HG03565 (cell line): ENCODE measurements around the gene DIP2A.
"Not testable (repeated sequence)": the region's sequence is repeated elsewhere in the genome, so short reads cannot be mapped to it uniquely, and the experiment has no call there.

Experiments used
- ATAC-seq: cut with Tn5 transposase; IDR thresholded peaks from one replicate; pipeline ENCODE4 v1.9.1; 2021; ENCODE audit warnings: mild to moderate bottlenecking, moderate library complexity; ENCODE audit not compliant: unreplicated experiment

DIP2A gene

DNA sequence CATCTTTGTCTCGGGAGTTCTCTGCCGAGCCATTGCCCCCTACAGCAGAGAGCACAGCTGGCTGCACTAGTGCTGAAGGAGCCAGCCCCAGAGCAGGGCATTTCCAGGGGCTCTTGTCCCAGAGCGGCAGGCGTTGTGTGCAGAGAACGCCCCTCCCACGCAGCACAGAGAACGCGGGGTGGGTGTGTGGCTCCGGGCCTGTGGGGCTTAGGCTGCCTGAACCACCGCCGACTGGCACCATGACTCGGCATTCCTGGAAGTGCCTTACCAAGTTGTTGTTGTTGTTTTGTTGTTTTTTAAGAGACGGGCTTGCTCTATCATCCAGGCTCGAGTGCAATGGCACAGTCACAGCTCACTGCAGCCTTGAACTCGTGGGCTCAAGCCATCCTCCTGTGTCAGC is 15.8 kb upstream of the DIP2A start:
- no peak for ATAC-seq

DNA sequence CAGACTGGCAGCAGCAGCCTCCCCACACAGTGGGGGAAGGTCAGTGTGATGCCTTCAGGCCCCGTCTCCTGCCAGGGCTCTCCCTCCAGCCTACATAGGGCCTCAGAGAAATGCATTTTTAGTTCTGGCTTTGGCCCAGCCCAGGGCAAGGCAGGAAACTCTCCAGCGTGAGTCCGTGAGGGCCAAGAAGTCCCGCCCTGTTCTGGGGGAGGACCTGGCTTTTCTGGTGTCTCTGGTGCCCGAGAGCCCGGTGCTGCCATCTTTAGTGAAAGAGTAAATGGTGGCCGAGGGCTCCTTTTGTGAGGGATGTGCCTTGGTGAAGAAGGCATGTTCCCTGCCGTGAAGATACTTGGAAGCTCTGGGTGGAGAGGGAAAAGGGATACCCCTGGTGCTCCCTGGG is 14.8 kb upstream of the DIP2A start:
- ATAC-seq = no peak

DNA sequence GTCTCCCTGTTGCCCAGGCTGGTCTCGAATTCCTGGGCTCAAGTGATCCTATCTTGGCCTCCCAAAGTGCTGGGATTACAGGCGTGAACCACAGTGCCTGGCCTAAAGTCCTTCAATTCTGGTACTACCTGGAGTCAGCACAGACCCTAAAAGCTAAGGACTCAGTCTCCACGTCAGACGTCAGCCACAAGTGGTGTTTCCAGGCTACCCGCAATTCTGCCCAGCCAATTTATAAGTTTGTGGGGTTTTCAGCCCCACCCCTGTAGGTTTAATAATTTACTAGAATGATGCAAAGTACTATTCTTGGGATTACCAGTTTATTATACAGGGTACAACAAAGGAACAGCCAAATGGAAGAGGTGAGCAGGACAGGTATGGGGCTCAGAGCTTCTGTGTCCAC is 10.6 kb upstream of the DIP2A start:
- ATAC-seq = no peak

DNA sequence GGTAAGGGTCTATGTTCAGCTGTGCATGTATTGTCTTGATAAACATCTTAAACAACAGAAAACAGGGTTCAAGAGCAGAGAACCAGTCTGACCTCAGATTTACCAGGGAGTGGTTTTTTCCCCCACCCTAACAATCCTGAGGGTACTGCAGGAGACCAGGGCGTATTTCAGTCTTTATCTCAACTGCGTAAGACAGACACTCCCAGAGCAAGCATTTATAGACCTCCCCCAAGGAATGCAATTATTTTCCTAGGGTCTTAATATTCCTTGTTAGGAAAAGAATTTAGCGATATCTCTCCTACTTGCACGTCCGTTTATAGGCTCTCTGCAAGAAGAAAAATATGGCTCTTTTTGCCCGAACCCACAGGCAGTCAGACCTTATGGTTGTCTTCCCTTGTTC is 9.8 kb upstream of the DIP2A start:
- not testable (repeated sequence) for ATAC-seq

DNA sequence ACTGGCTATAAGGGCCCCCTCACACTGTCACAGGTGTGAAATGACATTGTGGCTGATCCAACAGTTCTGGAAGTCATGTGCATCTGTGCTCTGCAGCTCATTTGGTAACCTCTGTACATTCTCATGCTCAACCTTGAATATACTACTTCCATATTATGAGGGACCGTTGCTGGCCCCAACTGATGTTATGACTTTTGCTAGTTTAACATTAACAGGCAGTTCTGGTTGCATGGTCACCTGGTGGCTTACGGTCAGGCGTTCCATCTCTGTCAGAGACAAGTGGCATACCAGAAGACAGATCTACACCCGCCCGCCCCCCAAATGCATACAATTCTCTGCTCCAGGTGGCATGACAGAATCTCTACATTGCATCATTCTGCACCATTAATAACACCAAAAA is 6.0 kb upstream of the DIP2A start:
- ATAC-seq = no peak

DNA sequence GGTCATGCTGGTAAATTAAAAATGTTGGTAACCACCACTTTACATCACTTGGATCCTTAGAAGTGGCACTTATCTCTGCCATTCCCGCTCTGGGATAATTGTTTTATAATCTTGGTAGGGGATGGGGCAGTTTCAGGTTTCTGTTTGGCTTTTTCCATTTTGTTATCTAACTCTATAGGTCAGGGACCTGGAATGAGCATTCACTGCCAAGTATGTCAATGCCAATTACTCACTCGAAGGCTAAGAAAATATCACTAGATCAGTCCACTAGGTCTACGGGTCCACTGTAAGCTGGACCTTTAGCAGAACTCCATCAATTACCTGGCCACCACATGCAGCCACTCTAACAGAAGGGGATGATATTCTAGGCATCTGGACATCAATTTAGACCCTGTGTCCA is 4.5 kb upstream of the DIP2A start:
- no peak for ATAC-seq

DNA sequence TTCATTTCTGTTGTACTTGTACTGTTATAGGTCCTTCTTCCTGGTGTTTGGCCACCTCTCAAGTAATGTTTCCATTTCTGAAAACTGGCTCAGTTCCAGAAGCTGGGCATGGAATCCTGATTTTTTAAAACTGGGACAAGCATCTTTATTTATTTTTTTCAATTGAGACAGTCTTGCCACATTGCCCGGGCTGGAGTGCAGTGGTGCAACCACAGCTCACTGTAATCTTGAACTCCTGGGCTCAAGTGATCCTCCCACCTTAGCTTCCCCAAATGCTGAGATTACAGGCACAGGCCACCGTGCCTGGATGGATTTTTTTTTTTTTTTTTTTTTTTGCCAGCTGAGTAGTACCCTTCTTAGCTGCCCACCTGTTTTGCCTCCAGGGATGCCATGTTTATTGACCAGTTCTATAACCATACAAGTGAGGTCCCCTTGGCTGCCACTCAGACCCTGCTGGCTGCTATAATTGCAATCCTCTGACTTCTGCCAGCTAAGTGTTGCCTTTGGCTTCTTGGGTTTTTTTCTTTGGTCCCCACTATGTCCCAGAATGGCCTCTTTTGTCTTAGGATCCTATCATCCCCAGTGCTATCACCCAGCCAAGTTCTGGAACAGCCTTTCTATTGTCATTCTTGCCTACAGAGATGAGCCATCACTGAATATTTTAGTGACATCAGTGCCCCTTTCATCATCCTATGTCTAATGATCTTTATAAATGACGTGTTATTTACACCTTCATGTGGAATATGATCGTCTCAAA is 3.9 kb upstream of the DIP2A start:
- ATAC-seq = no peak

DNA sequence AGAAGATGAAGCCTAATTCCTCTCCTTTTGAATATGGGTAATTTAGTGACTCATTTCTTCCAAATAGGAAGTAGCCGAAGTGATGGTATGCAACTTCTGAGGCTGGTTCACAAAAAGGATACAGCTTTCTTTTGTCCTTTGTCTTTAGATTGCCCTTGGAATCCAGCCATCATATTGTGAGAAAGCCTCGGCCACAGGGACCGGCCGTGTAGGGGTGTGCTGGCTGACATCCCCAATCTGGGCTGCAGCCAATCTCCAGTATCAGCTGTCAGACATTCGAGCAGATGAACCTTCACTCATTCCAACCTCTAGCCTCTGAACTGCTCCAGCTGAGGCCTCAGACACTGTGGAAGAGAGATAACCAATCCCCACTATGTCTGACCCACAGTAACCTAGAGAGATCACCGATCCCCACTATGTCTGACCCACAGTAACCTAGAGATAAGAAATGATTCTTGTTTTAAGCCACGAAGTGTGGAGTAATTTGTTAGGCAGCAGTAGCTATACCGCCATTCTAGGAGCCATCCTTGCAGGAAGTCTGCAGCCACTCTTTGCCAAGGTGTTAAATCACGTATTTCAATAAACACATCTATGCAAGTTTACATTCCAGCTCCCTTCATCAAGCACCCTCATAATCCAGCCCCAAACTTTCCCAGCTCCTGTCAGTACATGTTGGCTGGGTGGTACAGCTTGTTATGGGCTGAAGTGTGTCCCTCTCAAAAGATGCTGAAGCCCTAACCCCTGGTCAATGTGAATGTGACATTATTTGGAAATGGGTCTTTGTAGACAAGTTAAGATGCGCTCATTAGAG is 2.9 kb upstream of the DIP2A start:
- ATAC-seq = no peak

DNA sequence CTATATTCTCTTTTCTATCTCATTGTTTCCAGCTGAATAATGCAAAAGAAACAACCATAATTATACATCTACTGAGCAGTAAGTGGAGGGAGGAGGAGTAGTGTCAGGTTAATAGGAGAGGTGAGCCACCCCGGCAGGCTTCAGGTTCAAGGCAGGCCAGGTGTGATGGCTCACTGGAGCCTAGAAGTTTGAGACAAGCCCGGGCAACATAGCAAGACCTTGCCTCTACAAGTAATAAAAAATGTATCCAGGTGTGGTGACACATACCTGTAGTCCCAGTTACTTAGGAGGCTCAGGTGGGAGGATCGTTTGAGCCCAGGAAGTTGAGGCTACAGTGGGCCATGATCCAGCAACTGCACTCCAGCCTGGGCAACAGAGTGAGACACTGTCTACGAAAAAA is 1.9 kb upstream of the DIP2A start:
- no peak for ATAC-seq

DNA sequence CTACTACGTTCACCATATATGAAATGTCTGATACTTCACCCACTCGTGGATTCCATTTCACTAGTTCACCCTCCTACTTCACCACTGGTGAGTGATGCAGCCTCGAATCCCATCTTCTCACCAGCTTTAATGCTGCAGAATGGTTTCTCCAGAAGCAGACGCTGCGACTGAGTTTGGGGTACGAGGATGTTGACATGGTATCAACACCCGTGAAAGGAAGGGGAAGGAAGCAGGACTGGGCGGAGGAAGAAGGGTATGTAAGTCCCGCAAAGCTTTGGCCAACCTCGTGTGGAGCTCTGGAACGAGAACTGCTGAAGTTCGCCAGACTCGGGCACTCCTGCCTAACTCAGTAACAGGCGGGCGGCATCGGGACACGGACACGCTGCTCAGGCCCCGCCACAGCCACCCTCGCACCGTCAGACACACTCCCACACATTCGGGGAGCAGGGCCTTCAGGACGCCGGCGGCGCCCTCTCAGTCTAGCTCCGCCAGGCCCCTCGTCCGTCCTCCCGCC is 833 bp upstream of the DIP2A start:
- peak; percentile 8 for ATAC-seq

DNA sequence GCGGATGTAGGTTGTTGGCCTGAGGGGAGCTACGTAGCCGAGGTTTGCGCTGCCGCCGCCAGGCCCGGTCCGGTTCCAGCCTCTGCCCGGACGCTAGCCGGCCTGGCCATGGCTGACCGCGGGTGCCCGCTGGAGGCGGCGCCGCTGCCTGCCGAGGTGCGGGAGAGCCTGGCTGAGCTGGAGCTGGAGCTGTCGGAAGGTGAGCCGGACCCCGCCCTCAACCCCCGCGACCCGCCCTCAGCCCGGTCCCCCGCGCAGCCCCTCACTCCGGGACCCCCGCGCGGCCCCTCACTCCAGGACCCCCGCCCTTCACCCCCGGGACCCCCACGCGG is 299 bp downstream of the DIP2A start:
- no peak for ATAC-seq

DNA sequence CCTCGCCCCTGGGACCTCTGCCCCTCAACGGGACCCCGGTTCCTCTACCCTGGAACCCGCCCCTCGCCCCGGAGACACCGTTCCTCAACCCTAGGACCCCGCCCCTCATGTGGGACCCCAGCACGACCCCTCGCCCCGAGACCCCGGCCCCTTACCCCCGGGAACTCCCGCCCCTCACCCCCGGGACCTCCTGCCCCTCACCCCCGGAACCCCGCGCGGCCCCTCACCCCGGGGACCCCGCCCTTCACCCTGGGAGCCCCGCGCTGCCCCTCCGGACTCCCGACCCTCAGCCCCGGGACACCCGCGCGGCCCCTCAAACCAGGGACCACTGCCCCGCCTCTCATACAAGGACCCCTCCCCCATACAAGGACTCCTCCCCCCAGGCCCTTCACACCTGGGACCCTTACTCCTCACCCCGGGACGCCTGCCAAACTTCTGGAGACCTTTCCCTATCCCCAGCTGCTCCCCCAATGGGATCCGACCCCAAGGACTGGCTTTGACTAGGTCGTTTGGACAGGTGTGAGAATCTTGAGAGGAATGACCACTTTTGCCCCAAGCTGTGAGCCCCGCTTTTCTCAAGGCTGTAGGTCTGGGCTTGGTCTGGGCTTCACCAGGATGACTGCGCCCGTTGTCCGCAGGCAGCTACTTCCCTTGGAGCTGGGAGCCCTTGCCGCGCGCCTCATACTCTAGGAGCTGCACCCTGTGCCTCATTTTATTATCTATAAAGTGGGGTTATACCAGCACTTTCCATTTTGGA is 843 bp downstream of the DIP2A start:
- ATAC-seq = no peak

DNA sequence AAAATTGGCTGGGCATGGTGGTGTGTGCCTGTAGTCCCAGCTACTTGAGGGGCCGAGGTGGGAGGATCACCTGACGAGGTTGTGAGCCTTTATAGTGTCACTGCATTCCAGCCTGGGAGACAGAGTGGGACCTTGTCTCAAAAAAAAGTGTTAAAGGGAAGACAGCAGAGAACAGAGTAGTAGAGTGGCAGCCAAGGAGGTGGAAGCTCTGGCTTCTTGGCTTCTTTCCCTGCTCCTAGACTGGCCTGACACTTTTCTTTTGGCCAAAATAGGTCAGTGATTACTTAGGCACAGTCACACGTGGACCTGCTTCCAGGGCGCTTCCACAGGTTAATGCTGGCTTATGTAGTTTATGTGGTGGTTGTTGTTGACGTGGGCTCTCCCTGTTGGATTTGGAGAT is 3.2 kb downstream of the DIP2A start:
- no peak for ATAC-seq

DNA sequence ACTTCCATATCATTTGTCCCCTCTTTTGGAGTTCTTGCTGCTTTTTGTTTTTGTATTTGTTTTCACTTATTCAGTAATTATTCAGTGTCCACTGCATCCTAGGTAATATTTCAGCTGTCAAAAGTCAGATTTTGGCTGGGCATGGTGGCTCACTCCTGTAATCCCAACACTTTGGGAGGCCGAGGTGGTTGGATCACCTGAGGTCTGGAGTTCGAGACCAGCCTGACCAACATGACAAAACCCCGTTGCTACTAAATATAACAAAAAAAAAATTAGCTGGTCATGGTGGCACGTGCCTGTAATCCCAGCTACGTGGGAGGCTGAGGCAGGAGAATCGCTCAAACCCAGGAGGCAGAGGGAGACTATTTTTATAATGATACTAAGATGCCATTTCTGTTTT is 6.5 kb downstream of the DIP2A start:
- ATAC-seq = not testable (repeated sequence)

DNA sequence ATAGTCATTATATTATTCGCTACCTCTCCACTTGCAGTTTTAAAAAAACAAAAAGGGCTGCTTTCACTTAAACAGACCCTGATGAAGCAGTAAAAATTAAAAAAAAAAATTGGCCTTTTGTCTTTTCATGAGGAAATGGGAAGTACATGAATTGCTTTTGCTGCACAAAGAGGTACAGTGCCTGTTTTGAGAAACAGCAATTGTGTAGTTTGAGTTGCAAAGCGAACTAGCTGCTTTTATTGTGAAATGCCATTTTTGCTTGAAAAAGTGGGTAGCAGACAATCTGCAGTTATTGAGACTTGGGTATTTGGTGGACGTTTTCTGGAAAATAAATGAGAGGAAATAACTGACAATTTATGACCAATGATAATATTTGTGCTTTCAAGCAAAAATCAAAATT is 7.0 kb downstream of the DIP2A start:
- no peak for ATAC-seq

DNA sequence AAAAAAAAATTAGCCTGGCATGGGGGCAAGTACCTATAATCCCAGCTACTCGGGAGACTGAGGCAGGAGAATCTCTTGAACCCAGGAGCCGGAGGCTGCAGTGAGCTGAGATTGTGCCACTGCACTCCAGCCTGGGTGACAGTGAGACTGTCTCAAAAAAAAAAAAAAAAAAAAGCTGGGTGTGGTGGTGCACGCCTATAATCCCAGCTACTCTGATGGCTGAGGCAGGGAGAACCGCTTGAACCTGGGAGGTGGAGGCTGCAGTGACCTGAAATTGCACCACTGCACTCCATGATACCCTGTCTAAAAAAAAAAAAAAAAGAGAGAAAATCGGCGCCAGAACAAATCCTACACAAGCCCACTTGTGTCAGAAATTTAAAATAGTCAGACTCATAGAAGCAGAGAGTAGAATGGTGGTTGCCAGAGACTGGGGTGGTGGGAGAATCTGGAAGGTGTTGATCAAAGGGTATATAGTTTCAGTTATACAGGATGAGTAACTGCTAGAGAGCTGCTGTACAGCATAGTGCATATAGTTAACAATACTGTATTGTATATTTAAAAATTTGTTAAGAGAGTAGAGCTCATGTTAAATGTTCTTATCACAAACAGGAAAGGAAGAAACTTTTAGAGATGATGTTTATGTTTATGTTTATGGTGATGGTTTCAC is 9.6 kb downstream of the DIP2A start:
- no peak for ATAC-seq

DNA sequence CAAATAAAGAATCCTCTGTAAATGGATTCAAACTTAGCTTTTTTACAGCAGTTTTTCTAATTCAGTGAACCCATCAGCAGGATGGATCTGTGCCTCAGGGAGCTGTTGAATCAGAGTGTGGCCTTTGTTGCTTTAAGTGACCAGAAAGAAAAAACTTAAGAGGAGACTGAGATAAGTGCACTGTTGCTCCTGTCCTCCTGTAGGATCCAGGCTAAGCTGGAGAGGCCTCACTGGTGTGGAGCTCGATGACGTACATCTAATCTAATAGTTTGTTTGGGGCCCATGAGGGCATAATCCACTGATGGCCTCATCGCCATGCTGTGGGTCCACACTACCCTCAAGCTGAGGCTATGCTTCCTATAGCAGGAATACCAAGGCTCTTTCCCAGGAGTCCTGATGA is 10.6 kb downstream of the DIP2A start:
- ATAC-seq = no peak

DNA sequence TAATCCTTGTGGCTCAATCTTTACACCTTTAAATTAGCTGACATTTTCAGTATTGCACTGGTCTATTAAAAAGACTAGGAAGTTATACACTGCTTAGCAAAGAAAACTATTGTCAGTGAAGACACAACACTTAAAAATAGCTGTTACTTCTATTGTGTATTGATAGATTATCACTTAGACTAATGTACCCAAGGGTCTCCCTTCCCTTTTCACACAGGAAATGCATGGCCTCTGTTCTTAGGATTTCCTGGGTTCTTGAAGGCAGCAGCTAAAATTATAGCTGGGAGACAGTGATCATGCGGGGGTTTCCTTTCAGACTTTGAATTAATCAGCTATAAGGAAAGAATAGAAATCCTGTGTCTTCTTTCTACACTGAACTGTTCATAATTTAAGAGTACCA is 12.8 kb downstream of the DIP2A start:
- no peak for ATAC-seq

DNA sequence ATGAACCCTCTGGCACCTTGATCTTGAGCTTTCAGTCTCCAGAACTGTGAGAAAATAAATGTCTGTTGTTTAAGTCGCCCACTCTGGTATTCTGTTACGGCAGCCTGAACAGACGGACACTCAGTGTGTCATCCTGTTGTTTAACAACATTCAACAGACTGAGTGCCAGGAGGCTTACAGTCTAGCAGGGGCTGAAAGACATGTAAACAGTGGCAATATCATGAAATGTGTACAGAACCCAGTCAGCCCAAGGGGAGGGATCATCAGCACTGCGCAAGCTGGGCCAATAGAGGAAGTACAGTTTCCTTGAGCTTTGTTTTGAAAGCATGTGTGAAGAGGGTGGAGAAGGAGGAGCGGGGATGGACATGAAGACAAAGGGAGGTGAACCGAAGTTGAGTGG is 13.6 kb downstream of the DIP2A start:
- no peak for ATAC-seq

DNA sequence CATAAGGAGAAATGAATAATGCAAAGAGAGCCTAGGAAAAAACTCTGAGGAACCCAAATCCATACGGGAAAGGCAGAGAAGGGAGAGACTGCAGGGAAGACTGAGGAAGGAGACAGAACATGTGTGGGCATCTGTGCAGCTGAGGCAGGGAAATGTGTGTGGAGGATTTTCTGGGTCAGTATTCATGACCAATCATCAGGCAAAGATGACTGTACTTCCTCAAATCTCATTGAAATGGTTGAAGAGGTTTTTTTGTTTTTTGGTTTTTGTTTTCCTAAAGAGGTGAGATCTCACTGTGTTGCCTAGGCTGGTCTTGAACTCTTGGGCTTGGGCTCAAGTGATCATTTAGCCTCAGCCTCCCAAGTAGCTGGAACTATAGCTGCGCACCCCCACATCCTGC is 15.7 kb downstream of the DIP2A start:
- no peak for ATAC-seq

DNA sequence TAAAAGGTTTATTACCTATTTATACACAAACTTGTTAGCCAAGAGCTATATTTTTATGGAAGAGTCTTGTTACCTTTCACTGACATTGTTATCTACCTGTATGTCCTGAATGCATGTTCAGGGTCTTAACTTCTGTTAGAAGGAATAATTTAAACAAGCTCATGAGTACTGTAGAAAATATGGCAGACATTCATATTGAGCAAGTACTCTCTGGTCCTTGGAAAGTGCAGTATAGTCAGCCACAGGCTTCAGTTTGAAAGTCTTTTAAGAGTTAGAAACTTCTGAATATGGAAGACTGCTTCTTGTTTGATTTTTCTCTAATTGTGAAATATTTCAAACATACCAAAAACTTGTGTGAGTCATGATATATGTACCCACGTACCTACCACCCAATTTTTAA is 16.6 kb downstream of the DIP2A start:
- ATAC-seq = no peak
